Measurements from ENCODE around the gene CHFR. TPM values are rescaled to one million over a fixed set of nuclear protein-coding genes. Genes with fewer than 3 reads are reported as not detected.
"Not testable (repeated sequence)": the region's sequence is repeated elsewhere in the genome, so short reads cannot be mapped to it uniquely, and the experiment has no call there.

Gene CHFR, protein sequence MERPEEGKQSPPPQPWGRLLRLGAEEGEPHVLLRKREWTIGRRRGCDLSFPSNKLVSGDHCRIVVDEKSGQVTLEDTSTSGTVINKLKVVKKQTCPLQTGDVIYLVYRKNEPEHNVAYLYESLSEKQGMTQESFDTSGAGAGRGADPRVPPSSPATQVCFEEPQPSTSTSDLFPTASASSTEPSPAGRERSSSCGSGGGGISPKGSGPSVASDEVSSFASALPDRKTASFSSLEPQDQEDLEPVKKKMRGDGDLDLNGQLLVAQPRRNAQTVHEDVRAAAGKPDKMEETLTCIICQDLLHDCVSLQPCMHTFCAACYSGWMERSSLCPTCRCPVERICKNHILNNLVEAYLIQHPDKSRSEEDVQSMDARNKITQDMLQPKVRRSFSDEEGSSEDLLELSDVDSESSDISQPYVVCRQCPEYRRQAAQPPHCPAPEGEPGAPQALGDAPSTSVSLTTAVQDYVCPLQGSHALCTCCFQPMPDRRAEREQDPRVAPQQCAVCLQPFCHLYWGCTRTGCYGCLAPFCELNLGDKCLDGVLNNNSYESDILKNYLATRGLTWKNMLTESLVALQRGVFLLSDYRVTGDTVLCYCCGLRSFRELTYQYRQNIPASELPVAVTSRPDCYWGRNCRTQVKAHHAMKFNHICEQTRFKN
- 25.4 and 38.2 TPM in 2 replicates for total RNA-seq (2014; rRNA removed; shearing (Covaris generic))
- total RNA-seq (2022): 55.9 and 66.7 TPM in 2 replicates
- percentile 64 among the genes with signal in this experiment for Bru-seq, nascent RNA
- BruChase-seq, experiment 1, labeled RNA remaining after a 6-hour chase: percentile 72 among the genes with signal in this experiment
- percentile 70 among the genes with signal in this experiment for BruChase-seq, experiment 2, labeled RNA remaining after a 2-hour chase
- long read RNA-seq, transcript CHFR-205 (18 exons, 3,250 nt): major isoform, 9 of 96 reads
- long read RNA-seq, partial matches to known transcripts: 20 of 96 reads
- long read RNA-seq, other reads (novel, unspliced or antisense): 66 of 96 reads

DNA sequence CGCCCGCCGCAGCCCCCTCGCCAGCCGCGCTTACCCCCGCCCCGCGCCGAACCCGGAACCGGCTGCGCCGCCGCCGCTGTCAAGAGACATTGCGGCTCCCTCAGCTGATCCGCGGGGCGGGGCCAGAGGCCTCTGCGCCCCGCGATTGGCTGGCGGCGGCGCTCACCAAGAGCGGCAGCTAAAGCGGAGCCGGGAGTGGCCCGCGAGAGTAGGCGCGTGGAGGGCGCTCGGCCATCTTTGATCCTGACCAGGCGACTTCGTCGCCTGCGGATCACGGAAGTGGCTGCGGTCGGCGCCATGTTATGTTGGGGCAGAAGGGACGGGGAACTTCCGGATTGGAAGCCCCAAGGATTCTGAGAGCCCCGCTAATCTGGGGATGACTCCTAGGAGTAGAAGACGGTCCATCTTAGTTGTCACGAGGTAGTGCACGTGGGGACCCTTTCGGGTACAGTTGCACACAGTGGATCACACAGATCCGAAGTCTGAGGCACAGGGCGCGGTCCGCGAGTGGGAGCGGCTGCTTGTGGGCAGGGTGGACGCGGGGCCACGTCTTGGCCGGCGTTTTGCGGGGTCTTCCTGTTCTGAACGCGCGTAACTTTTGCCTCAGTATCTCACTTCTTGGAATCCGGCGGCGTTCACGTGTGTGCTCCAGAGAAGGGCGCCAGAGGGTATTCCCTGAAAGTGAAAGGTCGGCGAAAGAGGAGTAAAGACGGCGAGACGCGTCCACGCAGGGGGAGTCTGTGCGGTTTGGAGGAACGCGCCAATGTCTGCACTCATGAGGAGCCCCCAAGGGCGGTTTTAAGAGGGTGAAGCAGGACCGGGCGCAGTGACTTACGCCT is at the start of gene CHFR:
TSS of gene CHFR (minus strand) at position 93 of the 839 bp plus-strand sequence. CDS start 277 bp downstream, outside the sequence.
- H3K9me3 ChIP-seq (ENCODE audit: low read length): peaks cover 10% of the 10 kb centered on the region; the same call in 1 of the 2 replicates
- intact Hi-C loops (cut with micrococcal nuclease; ENCODE audit: unreplicated experiment): loop anchor here (5.0 kb wide), 2 partner anchors 65 to 115 kb away; no protein-coding TSS in a partner anchor
- H3K4me1 ChIP-seq (ENCODE audit: insufficient read depth, low read length, poor library complexity, severe bottlenecking): peaks cover 14% of the 10 kb centered on the region
- no peaks in the 10 kb centered on the region for H4K20me1 ChIP-seq (ENCODE audit: insufficient read depth, low read length)
- H3K4me3 ChIP-seq (ENCODE audit: low read depth, low read length, poor library complexity, severe bottlenecking): peak within 1 kb of the TSS; percentile 95
- TF ChIP-seq EZH2phosphoT487 (IDR thresholded peaks at IDR 0.05; ENCODE audit: borderline replicate concordance, low read depth, low read length): no peak
- TF ChIP-seq, protein P1, sequence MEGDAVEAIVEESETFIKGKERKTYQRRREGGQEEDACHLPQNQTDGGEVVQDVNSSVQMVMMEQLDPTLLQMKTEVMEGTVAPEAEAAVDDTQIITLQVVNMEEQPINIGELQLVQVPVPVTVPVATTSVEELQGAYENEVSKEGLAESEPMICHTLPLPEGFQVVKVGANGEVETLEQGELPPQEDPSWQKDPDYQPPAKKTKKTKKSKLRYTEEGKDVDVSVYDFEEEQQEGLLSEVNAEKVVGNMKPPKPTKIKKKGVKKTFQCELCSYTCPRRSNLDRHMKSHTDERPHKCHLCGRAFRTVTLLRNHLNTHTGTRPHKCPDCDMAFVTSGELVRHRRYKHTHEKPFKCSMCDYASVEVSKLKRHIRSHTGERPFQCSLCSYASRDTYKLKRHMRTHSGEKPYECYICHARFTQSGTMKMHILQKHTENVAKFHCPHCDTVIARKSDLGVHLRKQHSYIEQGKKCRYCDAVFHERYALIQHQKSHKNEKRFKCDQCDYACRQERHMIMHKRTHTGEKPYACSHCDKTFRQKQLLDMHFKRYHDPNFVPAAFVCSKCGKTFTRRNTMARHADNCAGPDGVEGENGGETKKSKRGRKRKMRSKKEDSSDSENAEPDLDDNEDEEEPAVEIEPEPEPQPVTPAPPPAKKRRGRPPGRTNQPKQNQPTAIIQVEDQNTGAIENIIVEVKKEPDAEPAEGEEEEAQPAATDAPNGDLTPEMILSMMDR (conservative IDR thresholded peaks at IDR 0.05; ENCODE audit: low read length): no peak
- H2AFZ ChIP-seq (ENCODE audit: low read length): peak within 1 kb of the TSS; percentile 86
- ChIA-PET POLR2A (no interaction called here), CTCF (ENCODE audit: unreplicated experiment) (interaction anchor here (0.5 kb wide), 1 partner anchor 58 kb away, joined by 3 read pairs; no protein-coding TSS in a partner anchor)
- H3K79me2 ChIP-seq (ENCODE audit: insufficient read depth, low read depth, low read length): peaks cover 13% of the 10 kb centered on the region; the same call in 1 of the 2 replicates
- no peaks in the 10 kb centered on the region for H3K9me2 ChIP-seq (ENCODE audit: insufficient read depth, low read length)
- peaks cover 21% of the 10 kb centered on the region for H3K36me3 ChIP-seq (ENCODE audit: insufficient read depth, low read length)
- H3K4me2 ChIP-seq (ENCODE audit: low read length): peak within 1 kb of the TSS; percentile 89
- BruUV-seq (replicated peaks): TSS peak; percentile 94
- H3K27ac ChIP-seq (ENCODE audit: low read depth, low read length, poor library complexity, severe bottlenecking): peak within 1 kb of the TSS; percentile 43
- peak; percentile 98 for DNase-seq (ENCODE audit: low spot score)

DNA sequence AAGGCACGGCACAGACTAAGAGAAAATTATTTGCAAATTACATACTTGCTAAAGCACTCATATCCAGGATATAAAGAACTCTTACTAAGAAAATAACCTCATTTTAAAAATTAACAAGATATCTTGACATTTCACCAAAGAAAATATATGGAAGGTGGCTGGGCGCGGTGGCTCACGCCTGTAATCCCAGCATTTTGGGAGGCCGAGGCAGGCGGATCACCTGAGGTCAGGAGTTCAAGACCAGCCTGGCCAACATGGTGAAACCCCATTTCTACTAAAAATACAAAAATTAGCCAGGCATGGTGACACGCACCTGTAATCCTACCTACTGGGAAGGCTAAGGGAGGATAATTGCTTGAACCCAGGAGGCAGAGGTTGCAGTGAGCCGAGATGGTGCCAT is 49.5 kb upstream of the CHFR start:
- BruUV-seq (replicated peaks); H3K79me2 ChIP-seq (ENCODE audit: insufficient read depth, low read depth, low read length); H3K4me2 ChIP-seq (ENCODE audit: low read length); DNase-seq (ENCODE audit: low spot score); H2AFZ ChIP-seq (ENCODE audit: low read length); H3K9me2 ChIP-seq (ENCODE audit: insufficient read depth, low read length); H3K4me1 ChIP-seq (ENCODE audit: insufficient read depth, low read length, poor library complexity, severe bottlenecking); CTCF ChIA-PET (ENCODE audit: unreplicated experiment); H3K27ac ChIP-seq (ENCODE audit: low read depth, low read length, poor library complexity, severe bottlenecking); H3K4me3 ChIP-seq (ENCODE audit: low read depth, low read length, poor library complexity, severe bottlenecking); intact Hi-C loops (cut with micrococcal nuclease; ENCODE audit: unreplicated experiment); H4K20me1 ChIP-seq (ENCODE audit: insufficient read depth, low read length): not testable (repeated sequence)
- Histone ChIP-seq H3K36me3 (ENCODE audit: insufficient read depth, low read length) (peaks cover 12% of the 10 kb centered on the region), H3K9me3 (ENCODE audit: low read length) (peaks cover 25% of the 10 kb centered on the region)
- POLR2A ChIA-PET: interaction anchor here (0.7 kb wide), 1 partner anchor 28 kb away, joined by 5 read pairs; no protein-coding TSS in a partner anchor
